ENCODE results near the gene QSOX2. TPM values are rescaled to one million over a fixed set of nuclear protein-coding genes. Genes with fewer than 3 reads are reported as not detected.

The QSOX2 gene
- total and polyA plus RNA-seq, 12 donors: 4.6 to 9.1 (median 7.7) TPM

GRCh38 chr9:136175616-136176197, 69.9 kb downstream of the QSOX2 start:
- H3K4me3 ChIP-seq: no peak overlapping the region
- intact Hi-C loops (cut with DNase I): loop anchor here in 1 of 10 donors (10.0 kb wide), 1 partner anchor 109 kb away; no protein-coding TSS in a partner anchor
- TF ChIP-seq, protein P1, sequence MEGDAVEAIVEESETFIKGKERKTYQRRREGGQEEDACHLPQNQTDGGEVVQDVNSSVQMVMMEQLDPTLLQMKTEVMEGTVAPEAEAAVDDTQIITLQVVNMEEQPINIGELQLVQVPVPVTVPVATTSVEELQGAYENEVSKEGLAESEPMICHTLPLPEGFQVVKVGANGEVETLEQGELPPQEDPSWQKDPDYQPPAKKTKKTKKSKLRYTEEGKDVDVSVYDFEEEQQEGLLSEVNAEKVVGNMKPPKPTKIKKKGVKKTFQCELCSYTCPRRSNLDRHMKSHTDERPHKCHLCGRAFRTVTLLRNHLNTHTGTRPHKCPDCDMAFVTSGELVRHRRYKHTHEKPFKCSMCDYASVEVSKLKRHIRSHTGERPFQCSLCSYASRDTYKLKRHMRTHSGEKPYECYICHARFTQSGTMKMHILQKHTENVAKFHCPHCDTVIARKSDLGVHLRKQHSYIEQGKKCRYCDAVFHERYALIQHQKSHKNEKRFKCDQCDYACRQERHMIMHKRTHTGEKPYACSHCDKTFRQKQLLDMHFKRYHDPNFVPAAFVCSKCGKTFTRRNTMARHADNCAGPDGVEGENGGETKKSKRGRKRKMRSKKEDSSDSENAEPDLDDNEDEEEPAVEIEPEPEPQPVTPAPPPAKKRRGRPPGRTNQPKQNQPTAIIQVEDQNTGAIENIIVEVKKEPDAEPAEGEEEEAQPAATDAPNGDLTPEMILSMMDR (IDR thresholded peaks at IDR 0.05): no peak
- ATAC-seq (no peak), DNase-seq (no peak)
- 66 to 72% methylated on average over 12 of the region's 12 CpGs for WGBS, 2 donors
- peaks cover 0 to 51% (median 10%) of the 10 kb centered on the region in 7 donors for H3K27me3 ChIP-seq
- H3K9me3 ChIP-seq: no peaks in the 10 kb centered on the region
- H3K36me3 ChIP-seq: no peaks in the 10 kb centered on the region
- H3K4me1 ChIP-seq: no peaks in the 10 kb centered on the region
- H3K27ac ChIP-seq: no peak overlapping the region

GRCh38 chr9:136174779-136175615, 70.6 kb downstream of the QSOX2 start:
- DNase-seq (no peak), ATAC-seq (no peak)
- H3K27me3 ChIP-seq: peaks cover 0 to 51% (median 16%) of the 10 kb centered on the region in 7 donors
- WGBS, 2 donors: 61 to 65% methylated on average over 8 of the region's 8 CpGs
- H3K36me3 ChIP-seq: no peaks in the 10 kb centered on the region
- no peaks in the 10 kb centered on the region for H3K4me1 ChIP-seq
- TF ChIP-seq, protein P1 (IDR thresholded peaks at IDR 0.05): no peak
- H3K9me3 ChIP-seq: no peaks in the 10 kb centered on the region
- H3K27ac ChIP-seq: no peak overlapping the region
- no peak overlapping the region for H3K4me3 ChIP-seq
- intact Hi-C loops (cut with DNase I): loop anchor here in 6 of 10 donors (5.0 to 10.0 kb wide), 3 partner anchors 107 to 112 kb away; no protein-coding TSS in a partner anchor

GRCh38 chr9:136173648-136174290, 71.8 kb downstream of the QSOX2 start:
- Histone ChIP-seq H3K27me3 (peaks cover 0 to 58% (median 23%) of the 10 kb centered on the region in 7 donors), H3K36me3 (no peaks in the 10 kb centered on the region), H3K9me3 (no peaks in the 10 kb centered on the region), H3K4me1 (no peaks in the 10 kb centered on the region), H3K4me3 (no peak overlapping the region), H3K27ac (no peak overlapping the region)
- ATAC-seq: no peak
- no peak for DNase-seq
- TF ChIP-seq, protein P1 (IDR thresholded peaks at IDR 0.05): no peak
- intact Hi-C loops (cut with DNase I): loop anchor here in 6 of 10 donors (5.0 to 10.0 kb wide), 3 partner anchors 109 to 114 kb away; no protein-coding TSS in a partner anchor
- whole genome bisulfite sequencing, 2 donors: 83 to 86% methylated on average over 14 of the region's 14 CpGs

- Histone ChIP-seq H3K36me3 (no peaks in the 10 kb centered on the region), H3K27me3 (peaks cover 0 to 55% (median 29%) of the 10 kb centered on the region in 7 donors), H3K27ac (no peak overlapping the region), H3K4me1 (no peaks in the 10 kb centered on the region), H3K4me3 (no peak overlapping the region), H3K9me3 (no peaks in the 10 kb centered on the region)
- ATAC-seq (no peak), DNase-seq (no peak)
- intact Hi-C loops (cut with DNase I): loop anchor here in 6 of 10 donors (5.0 to 10.0 kb wide), 3 partner anchors 110 to 115 kb away; no protein-coding TSS in a partner anchor
- TF ChIP-seq, protein P1 (IDR thresholded peaks at IDR 0.05): no peak
- WGBS, 2 donors: 73 to 75% methylated on average over 16 of the region's 16 CpGs
Observed at GRCh38 chr9:136172412-136173079, 73.1 kb downstream of the QSOX2 start.
